Tibial nerve (tissue), 3 donors: ENCODE data around the gene TUBA3C.

ENCODE experiments used
- POLR2A ChIP-seq, 2 donors: fragments of 450-650 bp; IDR thresholded peaks; one replicate each; pipeline ENCODE4 v1.6.1; 2017; ENCODE audit warnings: antibody characterized with exemption in 2 of 2, mild to moderate bottlenecking in 2 of 2, moderate library complexity in 2 of 2
- TF ChIP-seq, protein P1 (sequence below), 5 experiments: fragments of 200-600 bp in 3 of 5; fragments of 450-650 bp in 2 of 5; sonication (generic) in 3 of 5; IDR thresholded peaks; one replicate each; pipeline ENCODE4 v1.5.1; 2016 to 2019; ENCODE audit warnings: antibody characterized with exemption in 5 of 5, mild to moderate bottlenecking in 3 of 5, moderate library complexity in 2 of 5

DNA sequence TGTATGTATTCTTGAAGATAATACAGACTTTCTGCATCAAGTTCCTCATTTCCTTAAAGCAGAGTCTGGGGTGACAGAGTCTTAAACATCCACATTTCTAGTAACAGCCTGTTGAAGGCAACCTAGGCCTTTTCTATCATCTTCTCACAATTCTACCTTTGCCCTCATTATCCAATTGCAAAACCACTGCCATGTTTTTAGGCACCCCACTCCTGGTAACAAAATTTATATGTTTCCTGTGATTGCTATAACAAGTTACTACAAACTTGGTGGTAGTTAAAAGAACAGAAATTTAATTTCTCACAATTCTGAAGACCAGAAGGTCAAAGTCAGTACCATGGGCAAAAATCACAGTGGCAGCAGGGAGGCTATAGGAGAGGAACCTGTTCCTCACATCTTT, 33.1 kb downstream of the TUBA3C start:
- TF ChIP-seq POLR2A (IDR thresholded peaks at IDR 0.05) = no peak
- TF ChIP-seq, protein P1, sequence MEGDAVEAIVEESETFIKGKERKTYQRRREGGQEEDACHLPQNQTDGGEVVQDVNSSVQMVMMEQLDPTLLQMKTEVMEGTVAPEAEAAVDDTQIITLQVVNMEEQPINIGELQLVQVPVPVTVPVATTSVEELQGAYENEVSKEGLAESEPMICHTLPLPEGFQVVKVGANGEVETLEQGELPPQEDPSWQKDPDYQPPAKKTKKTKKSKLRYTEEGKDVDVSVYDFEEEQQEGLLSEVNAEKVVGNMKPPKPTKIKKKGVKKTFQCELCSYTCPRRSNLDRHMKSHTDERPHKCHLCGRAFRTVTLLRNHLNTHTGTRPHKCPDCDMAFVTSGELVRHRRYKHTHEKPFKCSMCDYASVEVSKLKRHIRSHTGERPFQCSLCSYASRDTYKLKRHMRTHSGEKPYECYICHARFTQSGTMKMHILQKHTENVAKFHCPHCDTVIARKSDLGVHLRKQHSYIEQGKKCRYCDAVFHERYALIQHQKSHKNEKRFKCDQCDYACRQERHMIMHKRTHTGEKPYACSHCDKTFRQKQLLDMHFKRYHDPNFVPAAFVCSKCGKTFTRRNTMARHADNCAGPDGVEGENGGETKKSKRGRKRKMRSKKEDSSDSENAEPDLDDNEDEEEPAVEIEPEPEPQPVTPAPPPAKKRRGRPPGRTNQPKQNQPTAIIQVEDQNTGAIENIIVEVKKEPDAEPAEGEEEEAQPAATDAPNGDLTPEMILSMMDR (IDR thresholded peaks at IDR 0.05) = no peak
